Mesothelial cell of epicardium (in vitro differentiated cells): ENCODE measurements around the gene CELSR3. TPM values are rescaled to one million over a fixed set of nuclear protein-coding genes. Genes with fewer than 3 reads are reported as not detected.

Experiments
- DNase-seq, 2 experiments: peaks; one replicate each; pipeline ENCODE4 v3.0.0; 2021; ENCODE audit warnings: low spot score in 2 of 2; ENCODE audit not compliant: unreplicated experiment in 2 of 2
- H3K27ac Mint-ChIP-seq: 2 replicates; pipeline ENCODE4 v1.8.0; 2021; ENCODE audit warnings: mixed read lengths
- H3K27me3 Mint-ChIP-seq: 2 replicates; pipeline ENCODE4 v1.8.0; 2021; ENCODE audit warnings: low read depth, mixed read lengths
- H3K36me3 Mint-ChIP-seq: 2 replicates; pipeline ENCODE4 v1.8.0; 2021; ENCODE audit warnings: mixed read lengths
- H3K4me1 Mint-ChIP-seq: 2 replicates; pipeline ENCODE4 v1.8.0; 2021; ENCODE audit warnings: mixed read lengths
- H3K4me3 Mint-ChIP-seq: 2 replicates; pipeline ENCODE4 v1.8.0; 2021; ENCODE audit warnings: mild to moderate bottlenecking, moderate library complexity, mixed read lengths
- H3K9me3 Mint-ChIP-seq: 2 replicates; pipeline ENCODE4 v1.8.0; 2021; ENCODE audit warnings: mixed read lengths
- microRNA-seq: library from miRNA; unstranded; fragments of <30 nt; microRNA quantifications from one replicate; pipeline ENCODE4 v1.2.0, GENCODE V29; 2021; ENCODE audit warnings: inconsistent platforms, mixed read lengths
- total RNA-seq: library from RNA; stranded (reverse); gene quantifications from 3 replicates; pipeline ENCODE4 v1.2.1, GENCODE V29; 2021
- TF ChIP-seq, protein P1 (sequence below): fragments of 200-600 bp; sonication (generic); IDR thresholded peaks from one replicate; pipeline ENCODE4 v1.5.0; 2021; ENCODE audit warnings: antibody characterized with exemption; ENCODE audit not compliant: unreplicated experiment

Gene CELSR3
- total RNA-seq, 1 donor from 2014 or later, result 5.0 TPM

DNA sequence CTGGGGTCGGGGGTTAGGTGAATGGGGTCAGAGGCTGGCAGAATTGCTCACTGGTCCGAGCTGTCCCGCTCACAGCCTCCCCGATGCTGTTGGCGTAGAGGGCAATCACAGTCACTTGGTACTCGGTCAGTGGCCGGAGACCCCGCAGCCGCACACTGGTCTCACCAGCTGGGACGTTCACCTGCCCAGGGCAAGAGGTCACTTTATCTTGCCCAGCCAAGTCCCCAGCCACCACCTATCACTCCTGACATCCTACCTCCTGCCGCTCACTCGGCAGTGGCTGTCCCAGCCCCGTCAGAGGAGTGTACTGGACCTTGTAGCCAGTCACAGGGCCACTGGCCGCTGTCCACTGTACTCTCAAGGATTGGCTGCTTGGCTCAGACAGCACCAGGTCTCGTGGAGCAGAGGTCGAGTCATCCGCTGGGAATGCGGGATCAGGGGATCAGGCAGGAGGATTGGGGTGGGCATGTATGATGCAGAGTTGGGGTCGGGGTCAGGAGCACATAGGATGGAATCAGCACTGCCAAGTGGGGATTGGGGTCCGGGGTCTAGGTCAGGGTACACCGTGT is 70.1 kb downstream of the CELSR3 start:
- Mint-ChIP-seq H3K27me3 (peaks cover 11% of the 10 kb centered on the region), H3K4me3 (no peak overlapping the region), H3K27ac (no peak overlapping the region), H3K36me3 (no peaks in the 10 kb centered on the region), H3K4me1 (peaks cover 21% of the 10 kb centered on the region), H3K9me3 (no peaks in the 10 kb centered on the region)
- no peak for DNase-seq
- TF ChIP-seq, protein P1, sequence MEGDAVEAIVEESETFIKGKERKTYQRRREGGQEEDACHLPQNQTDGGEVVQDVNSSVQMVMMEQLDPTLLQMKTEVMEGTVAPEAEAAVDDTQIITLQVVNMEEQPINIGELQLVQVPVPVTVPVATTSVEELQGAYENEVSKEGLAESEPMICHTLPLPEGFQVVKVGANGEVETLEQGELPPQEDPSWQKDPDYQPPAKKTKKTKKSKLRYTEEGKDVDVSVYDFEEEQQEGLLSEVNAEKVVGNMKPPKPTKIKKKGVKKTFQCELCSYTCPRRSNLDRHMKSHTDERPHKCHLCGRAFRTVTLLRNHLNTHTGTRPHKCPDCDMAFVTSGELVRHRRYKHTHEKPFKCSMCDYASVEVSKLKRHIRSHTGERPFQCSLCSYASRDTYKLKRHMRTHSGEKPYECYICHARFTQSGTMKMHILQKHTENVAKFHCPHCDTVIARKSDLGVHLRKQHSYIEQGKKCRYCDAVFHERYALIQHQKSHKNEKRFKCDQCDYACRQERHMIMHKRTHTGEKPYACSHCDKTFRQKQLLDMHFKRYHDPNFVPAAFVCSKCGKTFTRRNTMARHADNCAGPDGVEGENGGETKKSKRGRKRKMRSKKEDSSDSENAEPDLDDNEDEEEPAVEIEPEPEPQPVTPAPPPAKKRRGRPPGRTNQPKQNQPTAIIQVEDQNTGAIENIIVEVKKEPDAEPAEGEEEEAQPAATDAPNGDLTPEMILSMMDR, result no peak

DNA sequence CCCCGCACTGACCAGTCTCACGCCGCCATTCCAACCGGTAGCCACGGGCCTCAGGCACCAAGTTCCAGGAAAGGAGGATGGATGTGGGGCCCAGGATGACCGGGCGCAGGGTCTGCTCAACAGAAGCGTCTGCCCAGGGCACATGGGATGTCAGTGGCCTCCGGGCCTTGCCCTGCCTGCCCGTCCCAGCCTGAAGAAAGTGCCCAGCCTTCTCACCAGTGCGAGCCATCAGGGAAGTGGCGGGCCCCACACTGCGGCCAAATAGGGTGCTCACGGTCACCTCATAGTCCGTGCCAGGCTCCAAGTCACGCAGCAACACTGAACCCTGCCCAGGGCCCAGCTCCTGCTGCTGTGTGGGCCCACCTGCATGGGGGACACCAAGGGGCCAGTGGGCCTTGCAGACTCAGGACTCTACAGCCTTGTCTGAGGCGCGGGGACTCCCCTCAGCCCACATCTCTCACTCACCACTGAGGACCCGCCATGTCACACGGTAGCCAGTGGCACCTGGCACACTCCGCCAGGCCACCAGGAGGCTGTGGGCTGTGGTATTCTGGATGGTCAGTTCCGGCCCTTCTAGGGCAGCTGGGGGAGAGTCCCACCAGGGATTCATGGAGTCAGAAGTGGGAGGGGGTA is 70.7 kb downstream of the CELSR3 start:
- no peak overlapping the region for H3K27ac Mint-ChIP-seq

DNA sequence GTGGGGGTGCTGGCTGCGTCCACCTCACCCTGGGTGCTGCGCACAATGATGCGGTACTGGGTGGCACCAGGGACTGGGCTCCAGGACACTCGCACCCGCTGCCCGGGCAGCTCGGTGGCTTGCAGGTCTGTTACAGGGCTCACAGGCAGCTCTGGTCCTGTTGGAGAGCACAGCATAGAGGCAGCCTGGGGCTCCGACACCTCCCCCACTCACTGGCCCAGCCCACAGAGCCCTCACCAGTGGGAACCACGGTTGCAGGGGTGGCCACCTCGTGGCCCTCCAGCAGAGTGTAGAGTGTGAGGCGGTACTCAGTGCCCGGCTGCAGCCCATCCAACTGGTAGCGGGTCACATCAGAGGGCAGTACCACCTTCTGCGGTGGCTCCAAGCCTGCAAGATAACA is 71.2 kb downstream of the CELSR3 start:
- no peak overlapping the region for H3K27ac Mint-ChIP-seq
- H3K9me3 Mint-ChIP-seq, result no peaks in the 10 kb centered on the region
- H3K27me3 Mint-ChIP-seq, result peaks cover 11% of the 10 kb centered on the region
- H3K4me1 Mint-ChIP-seq, result peaks cover 14% of the 10 kb centered on the region
- no peaks in the 10 kb centered on the region for H3K36me3 Mint-ChIP-seq
- DNase-seq, result no peak
- TF ChIP-seq, protein P1, result no peak
- no peak overlapping the region for H3K4me3 Mint-ChIP-seq

More for the DNA sequence above, 70.7 kb downstream of the CELSR3 start:
- no peak for DNase-seq
- Mint-ChIP-seq H3K27me3 (peaks cover 11% of the 10 kb centered on the region), H3K36me3 (no peaks in the 10 kb centered on the region), H3K4me3 (no peak overlapping the region), H3K9me3 (no peaks in the 10 kb centered on the region), H3K4me1 (peaks cover 15% of the 10 kb centered on the region)
- TF ChIP-seq, protein P1, result no peak

DNA sequence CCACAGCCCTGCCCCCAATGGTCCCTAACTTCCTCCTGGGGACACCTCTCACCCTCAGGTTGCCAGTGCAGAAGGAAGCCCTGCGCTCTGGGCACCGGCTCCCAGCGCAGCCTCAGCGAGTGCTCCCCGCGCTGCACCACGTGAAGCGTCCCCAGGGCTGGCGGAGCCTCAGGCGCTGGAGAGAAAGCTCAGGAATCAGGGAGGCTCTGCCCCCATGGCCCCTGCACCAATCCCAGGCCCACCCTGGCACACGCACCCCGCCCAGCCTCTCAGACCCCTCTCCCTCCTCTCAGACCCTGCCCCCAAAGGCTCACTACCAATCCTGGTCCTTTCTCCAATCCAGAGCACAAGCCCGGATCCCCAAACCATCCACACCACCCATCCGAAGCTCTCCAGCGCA is 74.5 kb downstream of the CELSR3 start:
- no peaks in the 10 kb centered on the region for H3K27me3 Mint-ChIP-seq
- H3K9me3 Mint-ChIP-seq, result no peaks in the 10 kb centered on the region
- no peaks in the 10 kb centered on the region for H3K36me3 Mint-ChIP-seq
- TF ChIP-seq, protein P1, result no peak
- DNase-seq, result no peak
- H3K27ac Mint-ChIP-seq, result no peak overlapping the region
- H3K4me3 Mint-ChIP-seq, result no peak overlapping the region
- H3K4me1 Mint-ChIP-seq, result no peaks in the 10 kb centered on the region

DNA sequence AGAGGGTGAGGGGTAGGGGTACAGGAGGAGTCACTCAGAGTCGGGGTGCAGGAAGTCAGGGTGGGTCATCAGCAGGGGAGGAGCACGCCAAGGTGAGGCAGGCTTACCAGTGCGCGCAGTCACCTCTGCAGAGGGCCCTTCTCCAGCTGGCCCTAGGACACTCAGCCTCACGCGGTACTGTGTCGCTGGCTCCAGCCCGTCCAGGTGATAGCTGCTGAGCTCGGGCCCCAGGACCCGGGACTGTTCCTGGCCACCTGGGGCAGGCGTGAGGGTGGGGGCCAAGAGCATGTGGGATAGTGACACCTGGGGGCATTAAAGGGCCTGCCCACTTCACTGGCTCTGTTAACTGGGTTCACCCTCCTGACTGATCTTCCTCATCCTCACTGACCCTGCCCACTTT is 75.0 kb downstream of the CELSR3 start:
- TF ChIP-seq, protein P1, result no peak
- Mint-ChIP-seq H3K4me1 (no peaks in the 10 kb centered on the region), H3K4me3 (no peak overlapping the region), H3K9me3 (no peaks in the 10 kb centered on the region), H3K27ac (no peak overlapping the region), H3K27me3 (no peaks in the 10 kb centered on the region), H3K36me3 (no peaks in the 10 kb centered on the region)
- no peak for DNase-seq

Small RNAs within 50 kb of the gene (microRNA-seq; reads per million reads assigned to microRNA genes)
- not detected for gene MIR4793

Other genes with a start within 250 kb of the CELSR3 start
- gene PLXNB1, start 232.8 kb downstream of the CELSR3 start, total RNA-seq, result 203 to 214 TPM (median 211 TPM) in 3 replicates
- gene CCDC51, start 222.8 kb downstream of the CELSR3 start, total RNA-seq, result 10.7 to 12.3 TPM (median 11.5 TPM) in 3 replicates
- gene TMA7, start 222.6 kb downstream of the CELSR3 start, total RNA-seq, result 183 to 192 TPM (median 186 TPM) in 3 replicates
- gene ATRIP, start 216.1 kb downstream of the CELSR3 start, total RNA-seq, result 11.6 to 12.0 TPM (median 11.6 TPM) in 3 replicates
- 154 to 167 TPM (median 156 TPM) in 3 replicates for gene SHISA5, start 158.7 kb downstream of the CELSR3 start, total RNA-seq
- gene PFKFB4, start 106.1 kb downstream of the CELSR3 start, total RNA-seq, result 18.2 to 22.3 TPM (median 19.4 TPM) in 3 replicates
- 0.22 to 0.60 TPM (median 0.57 TPM) in 3 replicates for gene UCN2, start 99.1 kb downstream of the CELSR3 start, total RNA-seq
- 14.1 to 19.2 TPM (median 15.0 TPM) in 3 replicates for gene COL7A1, start 67.6 kb downstream of the CELSR3 start, total RNA-seq
- gene UQCRC1, start 53.2 kb downstream of the CELSR3 start, total RNA-seq, result 161 to 171 TPM (median 164 TPM) in 3 replicates
- gene TMEM89, start 41.1 kb downstream of the CELSR3 start, total RNA-seq, result 0.84 TPM in 1 of 3 replicates, not detected in the others
- 18.0 to 22.7 TPM (median 21.6 TPM) in 3 replicates for gene SLC26A6, start 27.4 kb downstream of the CELSR3 start, total RNA-seq
- gene NCKIPSD, start 23.0 kb upstream of the CELSR3 start, total RNA-seq, result 30.7 to 33.5 TPM (median 31.9 TPM) in 3 replicates
- gene IP6K2, start 54.3 kb upstream of the CELSR3 start, total RNA-seq, result 207 to 212 TPM (median 209 TPM) in 3 replicates
- gene PRKAR2A, start 185.0 kb upstream of the CELSR3 start, total RNA-seq, result 34.1 to 37.5 TPM (median 35.4 TPM) in 3 replicates
- 9.7 to 10.7 TPM (median 10.5 TPM) in 3 replicates for gene SLC25A20, start 236.0 kb upstream of the CELSR3 start, total RNA-seq